HG02588 (cell line): ENCODE measurements around the gene ATP7B.
A peak's percentile ranks its signal among the peaks of the same experiment; 100 is the strongest.

ENCODE experiments used
- ATAC-seq: cut with Tn5 transposase; IDR thresholded peaks from one replicate; pipeline ENCODE4 v1.9.1; 2021; ENCODE audit warnings: mild to moderate bottlenecking, moderate library complexity; ENCODE audit not compliant: unreplicated experiment

Gene ATP7B

GRCh38 chr13:51953347-51954195, 57.7 kb downstream of the ATP7B start:
- no peak for ATAC-seq

GRCh38 chr13:51950722-51951121, 60.5 kb downstream of the ATP7B start:
- no peak for ATAC-seq

- no peak for ATAC-seq
Observed at GRCh38 chr13:51946163-51946669, 65.0 kb downstream of the ATP7B start.

DNA sequence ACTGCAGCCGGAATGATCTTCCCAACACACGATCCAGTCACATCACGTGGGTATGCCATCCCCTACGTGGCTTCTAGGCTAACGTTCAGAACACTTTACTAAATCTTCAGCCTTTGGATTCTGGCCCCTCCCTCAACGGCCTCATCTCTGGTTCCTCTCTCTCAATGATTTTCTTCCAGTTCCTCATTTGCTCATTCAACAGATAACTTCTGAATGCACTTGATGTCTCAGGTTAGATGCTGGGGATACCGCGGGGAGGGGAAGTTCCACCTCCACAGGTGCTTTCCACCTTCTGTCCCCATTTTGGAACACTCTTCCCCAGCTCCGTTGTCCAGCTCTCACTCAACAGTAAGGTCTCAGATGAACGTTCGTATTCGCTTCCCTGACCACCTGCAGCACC, 66.1 kb downstream of the ATP7B start:
- ATAC-seq: peak; percentile 68

GRCh38 chr13:51944428-51944827, 66.8 kb downstream of the ATP7B start:
- ATAC-seq: no peak

- ATAC-seq: no peak
Observed at GRCh38 chr13:51943721-51944120, 67.5 kb downstream of the ATP7B start.

DNA sequence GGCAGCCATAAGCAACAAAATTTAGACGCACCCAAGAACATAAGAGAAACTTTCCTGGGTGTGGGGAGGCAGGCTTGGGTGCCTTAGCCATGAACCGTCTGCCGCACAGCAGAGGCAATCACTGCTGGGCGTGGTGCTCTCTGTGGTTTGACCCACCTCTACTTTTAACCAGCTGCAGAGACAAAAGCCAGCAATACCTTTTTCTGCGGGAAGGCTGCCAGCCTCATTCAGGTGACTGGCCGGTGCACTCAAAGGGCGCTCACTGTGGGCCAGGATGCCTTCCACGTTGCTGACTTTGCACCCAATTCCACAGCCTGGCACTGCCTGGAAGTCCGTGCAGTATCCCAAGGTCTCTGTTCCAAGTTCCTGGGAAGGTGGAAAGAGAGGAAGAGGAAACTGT, 69.1 kb downstream of the ATP7B start:
- no peak for ATAC-seq

GRCh38 chr13:51938454-51938853, 72.8 kb downstream of the ATP7B start:
- ATAC-seq: no peak

DNA sequence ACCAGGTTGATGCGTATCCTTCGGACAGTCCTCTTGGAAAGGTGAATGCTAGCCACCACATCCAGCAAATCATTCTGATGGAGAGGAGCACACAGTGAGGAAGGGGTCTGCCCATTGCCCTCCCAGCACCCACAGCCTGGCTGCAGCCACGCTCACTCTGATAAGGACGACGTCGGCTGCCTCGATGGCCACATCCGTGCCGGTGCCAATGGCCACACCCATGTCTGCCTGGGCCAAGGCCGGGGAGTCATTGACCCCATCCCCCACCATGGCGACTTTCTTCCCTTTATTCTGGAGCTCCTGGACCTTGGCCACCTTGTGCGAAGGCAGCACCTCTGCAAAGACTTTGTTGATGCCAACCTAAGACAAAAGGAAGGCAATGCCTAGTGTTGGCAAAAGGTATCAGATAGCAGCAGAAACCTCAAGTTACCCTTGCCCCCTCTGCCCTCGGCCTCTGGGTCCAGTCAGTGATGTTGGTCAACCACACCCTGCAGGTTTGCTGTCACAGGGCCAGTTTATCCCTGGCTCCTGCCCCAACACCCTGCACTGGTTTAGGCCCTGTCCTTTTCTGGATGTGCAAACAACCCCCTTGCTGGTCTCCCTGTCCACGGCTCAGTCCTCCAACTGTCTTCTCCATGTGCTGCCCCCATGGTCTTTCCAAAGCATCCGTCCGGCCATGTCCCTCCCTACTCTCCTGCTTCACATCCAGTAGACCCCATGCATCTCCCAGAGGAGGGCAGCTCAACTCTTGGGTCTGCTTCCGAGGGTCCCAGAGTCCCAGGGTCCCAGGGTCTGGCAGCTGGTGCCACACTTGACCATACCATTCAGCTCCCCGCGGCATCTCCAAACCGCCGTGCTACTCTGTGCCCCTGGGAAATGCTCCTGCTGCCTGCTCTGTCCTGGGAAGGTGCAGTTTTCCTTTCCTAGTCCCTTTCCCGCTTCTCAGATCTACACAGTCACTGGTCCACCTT, 73.6 kb downstream of the ATP7B start:
- no peak for ATAC-seq

DNA sequence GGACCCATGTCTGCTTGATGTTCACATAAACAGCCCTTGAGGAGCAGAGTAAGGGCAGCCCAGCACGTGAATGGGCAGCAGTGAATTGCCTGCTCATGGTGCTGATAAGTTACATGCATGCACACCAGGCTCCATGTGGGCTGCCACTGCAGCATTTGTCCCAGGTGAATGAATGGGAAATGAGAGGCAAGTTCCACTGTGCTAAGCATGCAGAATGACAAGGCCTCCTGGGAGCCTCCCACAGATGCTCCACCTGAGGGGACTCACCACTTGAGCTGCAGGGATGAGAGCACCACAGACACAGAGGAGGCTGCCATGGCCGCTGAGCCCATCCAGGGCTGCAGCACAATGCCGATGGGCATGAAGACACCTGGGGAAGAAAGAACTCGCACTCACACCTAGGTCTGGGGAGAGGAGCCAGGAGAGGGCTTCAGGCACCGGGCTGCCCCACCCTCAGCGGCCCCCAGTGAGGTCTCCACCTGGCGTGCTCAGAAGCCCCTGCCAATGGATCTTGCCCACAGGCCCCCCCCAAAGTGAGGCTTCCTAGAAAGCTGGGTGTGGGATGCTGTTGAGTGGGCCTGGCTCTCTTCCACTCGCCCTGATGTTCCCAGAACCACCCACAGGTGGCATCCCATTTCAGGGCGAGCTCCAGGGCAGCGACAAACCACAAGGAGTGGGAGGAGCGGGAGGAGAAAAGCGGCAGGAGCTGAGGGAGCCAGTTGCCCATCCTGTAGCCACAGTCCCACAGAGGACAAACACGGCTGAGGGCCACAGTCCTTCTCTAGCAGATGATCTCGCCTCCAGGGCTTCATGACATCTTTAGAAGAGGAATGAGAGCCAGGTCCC, 75.7 kb downstream of the ATP7B start:
- no peak for ATAC-seq

- no peak for ATAC-seq
Observed at GRCh38 chr13:51934461-51935087, 76.7 kb downstream of the ATP7B start.

DNA sequence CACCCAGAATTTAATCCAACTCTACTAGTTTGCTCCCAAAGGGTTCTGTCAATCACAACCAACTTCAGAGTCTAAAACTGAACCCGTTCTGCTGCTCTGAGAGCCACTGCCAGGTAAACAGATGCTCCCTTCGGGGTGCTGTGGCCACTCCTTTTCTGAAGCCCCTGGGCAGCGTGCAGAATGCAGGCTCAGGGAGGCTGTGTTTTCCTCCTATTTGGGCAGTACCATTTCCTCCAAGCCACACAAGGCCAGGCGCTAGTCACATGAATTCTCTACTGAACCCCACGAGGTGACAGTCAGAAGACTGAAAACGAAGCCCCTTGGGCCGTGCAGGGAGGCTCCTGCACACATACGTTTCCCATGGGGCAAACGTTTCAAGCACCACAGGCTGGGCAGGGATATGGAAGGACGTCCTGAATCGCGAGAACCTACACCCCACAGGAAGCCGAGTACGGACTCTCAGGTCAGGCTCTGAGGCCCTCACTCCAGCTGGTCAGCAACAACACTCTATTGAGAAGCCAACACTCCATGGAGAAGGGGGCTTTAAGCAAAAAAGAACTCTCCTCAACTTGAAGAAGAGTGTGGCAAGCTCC, 77.7 kb downstream of the ATP7B start:
- ATAC-seq: no peak

- no peak for ATAC-seq
Observed at GRCh38 chr13:51932231-51932630, 79.0 kb downstream of the ATP7B start.

- no peak for ATAC-seq
Observed at GRCh38 chr13:51931606-51932005, 79.6 kb downstream of the ATP7B start.

GRCh38 chr13:51929699-51930098, 81.6 kb downstream of the ATP7B start:
- no peak for ATAC-seq

- ATAC-seq: no peak
Observed at GRCh38 chr13:51928231-51928630, 83.0 kb downstream of the ATP7B start.

GRCh38 chr13:51927129-51927528, 84.1 kb downstream of the ATP7B start:
- ATAC-seq: no peak

DNA sequence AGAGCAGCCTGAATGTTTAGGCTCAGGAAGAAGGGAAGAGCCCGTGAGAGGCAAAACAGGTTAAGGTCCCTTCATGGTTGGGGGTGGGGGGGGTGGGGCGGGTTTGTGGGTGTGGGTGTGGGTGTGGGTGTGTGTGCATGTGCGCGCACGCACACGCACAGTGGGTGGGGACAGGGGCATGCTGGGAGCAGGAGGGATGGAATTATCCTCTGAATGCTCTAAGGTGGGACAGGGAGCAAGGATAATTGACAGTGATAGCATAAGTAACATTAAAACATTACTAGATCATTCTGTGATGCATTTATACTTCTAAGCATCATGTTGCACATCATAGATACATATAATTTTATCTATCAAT, 84.7 kb downstream of the ATP7B start:
- ATAC-seq: no peak

- no peak for ATAC-seq
Observed at GRCh38 chr13:51925865-51926527, 85.3 kb downstream of the ATP7B start.
